Trophoblast cell (in vitro differentiated cells and primary cell): ENCODE data around the gene NDST4.

ENCODE experiments used
- DNase-seq, 2 donors: peaks; one replicate each; pipeline ENCODE4 v3.0.0-alpha.2; 2016
- H2AFZ ChIP-seq: 2 replicates; pipeline ENCODE4 v1.6.1; 2013; ENCODE audit warnings: low read length, moderate library complexity, mild to moderate bottlenecking; ENCODE audit not compliant: insufficient read depth, poor library complexity
- H2AK5ac ChIP-seq: 2 replicates; pipeline ENCODE4 v1.6.1; 2013; ENCODE audit warnings: mild to moderate bottlenecking, low read length
- H2BK120ac ChIP-seq: 2 replicates; pipeline ENCODE4 v1.6.1; 2013; ENCODE audit warnings: low read length, mild to moderate bottlenecking, moderate library complexity; ENCODE audit not compliant: insufficient read depth, poor library complexity
- H2BK12ac ChIP-seq: 2 replicates; pipeline ENCODE4 v1.6.1; 2013; ENCODE audit warnings: mild to moderate bottlenecking, low read length, moderate library complexity
- H2BK5ac ChIP-seq: 2 replicates; pipeline ENCODE4 v1.6.1; 2013; ENCODE audit warnings: low read length, low read depth, moderate library complexity, mild to moderate bottlenecking; ENCODE audit not compliant: poor library complexity
- H3K14ac ChIP-seq: 2 replicates; pipeline ENCODE4 v1.6.1; 2013; ENCODE audit warnings: mild to moderate bottlenecking, low read length
- H3K18ac ChIP-seq: 2 replicates; pipeline ENCODE4 v1.6.1; 2013; ENCODE audit warnings: mild to moderate bottlenecking, low read length
- H3K23ac ChIP-seq: 2 replicates; pipeline ENCODE4 v1.6.1; 2013; ENCODE audit warnings: low read length
- H3K27ac ChIP-seq: 2 replicates; pipeline ENCODE4 v1.5.1; 2013; ENCODE audit warnings: low read depth, mild to moderate bottlenecking, inconsistent platforms, low read length, moderate library complexity
- H3K27me3 ChIP-seq: 2 replicates; pipeline ENCODE4 v1.6.1; 2013; ENCODE audit warnings: inconsistent platforms, mild to moderate bottlenecking, low read length, moderate library complexity; ENCODE audit not compliant: insufficient read depth
- H3K36me3 ChIP-seq, 2 experiments: 1 replicate in 1 of 2; 2 replicates in 1 of 2; pipeline ENCODE4 v1.6.1; 2013; ENCODE audit warnings: low read length in 2 of 2, mild to moderate bottlenecking in 2 of 2, moderate library complexity in 1 of 2; ENCODE audit not compliant: insufficient read depth in 2 of 2, control insufficient read depth in 1 of 2
- H3K4ac ChIP-seq: 2 replicates; pipeline ENCODE4 v1.6.1; 2013; ENCODE audit warnings: low read depth, mild to moderate bottlenecking, low read length, moderate library complexity
- H3K4me1 ChIP-seq, 2 experiments: 1 replicate in 1 of 2; 2 replicates in 1 of 2; pipeline ENCODE4 v1.6.1; 2013; ENCODE audit warnings: low read length in 2 of 2, mild to moderate bottlenecking in 2 of 2, moderate library complexity in 1 of 2; ENCODE audit not compliant: insufficient read depth in 2 of 2, control insufficient read depth in 1 of 2
- H3K4me2 ChIP-seq: 2 replicates; pipeline ENCODE4 v1.6.1; 2013; ENCODE audit warnings: inconsistent platforms, mild to moderate bottlenecking, low read length, moderate library complexity
- H3K4me3 ChIP-seq: 2 replicates; pipeline ENCODE4 v1.5.1; 2013; ENCODE audit warnings: mild to moderate bottlenecking, low read depth, low read length, inconsistent platforms
- H3K79me1 ChIP-seq: one replicate; pipeline ENCODE4 v1.6.1; 2013; ENCODE audit warnings: low read length
- H3K79me2 ChIP-seq: 2 replicates; pipeline ENCODE4 v1.6.1; 2013; ENCODE audit warnings: low read length, mild to moderate bottlenecking; ENCODE audit not compliant: control insufficient read depth, insufficient read depth, poor library complexity
- H3K9ac ChIP-seq: 2 replicates; pipeline ENCODE4 v1.6.1; 2013; ENCODE audit warnings: mild to moderate bottlenecking, low read length
- H3K9me3 ChIP-seq: 2 replicates; pipeline ENCODE4 v1.6.1; 2013; ENCODE audit warnings: low read depth, mild to moderate bottlenecking, control low read depth, inconsistent platforms, low read length; ENCODE audit not compliant: insufficient read depth
- H4K12ac ChIP-seq: 2 replicates; pipeline ENCODE4 v1.6.1; 2013; ENCODE audit warnings: low read depth, mild to moderate bottlenecking, low read length, moderate library complexity
- H4K8ac ChIP-seq: 2 replicates; pipeline ENCODE4 v1.6.1; 2013; ENCODE audit warnings: low read depth, mild to moderate bottlenecking, low read length, moderate library complexity
- H4K91ac ChIP-seq: one replicate; pipeline ENCODE4 v1.6.1; 2013; ENCODE audit warnings: low read depth, mild to moderate bottlenecking, low read length, moderate library complexity
- WGBS: extraction: QIAGEN DNeasy Blood & Tissue Kit; methylation state at CpG from one replicate; pipeline ENCODE4 v1.1.7; 2013; ENCODE audit warnings: missing lambda C conversion rate; ENCODE audit not compliant: insufficient read length, insufficient coverage; ENCODE audit errors: extremely low coverage; 5-methylcytosine and 5-hydroxymethylcytosine counted together

NDST4 gene

GRCh38 chr4:115058533-115058932, 54.9 kb downstream of the NDST4 start:
- no peak overlapping the region for H4K12ac ChIP-seq

GRCh38 chr4:115054836-115055235, 58.6 kb downstream of the NDST4 start:
- H3K23ac ChIP-seq, result no peak overlapping the region
- H2BK5ac ChIP-seq, result no peak overlapping the region
- no peak overlapping the region for H2BK12ac ChIP-seq
- H3K4ac ChIP-seq, result no peak overlapping the region
- no peaks in the 10 kb centered on the region for H3K36me3 ChIP-seq
- no peak overlapping the region for H3K18ac ChIP-seq
- H4K91ac ChIP-seq, result no peak overlapping the region
- no peaks in the 10 kb centered on the region for H3K4me1 ChIP-seq
- H2AK5ac ChIP-seq, result no peak overlapping the region
- H3K9me3 ChIP-seq, result no peaks in the 10 kb centered on the region
- no peak overlapping the region for H3K4me3 ChIP-seq
- no CpG with 5 or more reads among the region's 4 CpGs for WGBS
- H3K79me2 ChIP-seq, result no peaks in the 10 kb centered on the region
- DNase-seq, result no peak
- H3K79me1 ChIP-seq, result no peaks in the 10 kb centered on the region
- H2AFZ ChIP-seq, result no peak overlapping the region
- no peak overlapping the region for H3K9ac ChIP-seq
- no peak overlapping the region for H4K8ac ChIP-seq
- H3K27ac ChIP-seq, result no peak overlapping the region
- no peak overlapping the region for H4K12ac ChIP-seq
- H3K14ac ChIP-seq, result no peak overlapping the region
- H3K4me2 ChIP-seq, result no peak overlapping the region
- no peaks in the 10 kb centered on the region for H3K27me3 ChIP-seq
- no peak overlapping the region for H2BK120ac ChIP-seq

More at GRCh38 chr4:115058533-115058932, 54.9 kb downstream of the NDST4 start:
- Histone ChIP-seq H3K9ac (no peak overlapping the region), H2BK120ac (no peak overlapping the region), H3K79me1 (no peaks in the 10 kb centered on the region), H3K4me3 (no peak overlapping the region), H3K14ac (no peak overlapping the region), H3K4me1 (no peaks in the 10 kb centered on the region), H3K27ac (no peak overlapping the region), H2BK12ac (no peak overlapping the region), H2AFZ (no peak overlapping the region), H3K36me3 (no peaks in the 10 kb centered on the region), H3K18ac (no peak overlapping the region), H3K4me2 (no peak overlapping the region), H4K8ac (no peak overlapping the region), H3K79me2 (no peaks in the 10 kb centered on the region), H3K4ac (no peak overlapping the region), H2BK5ac (no peak overlapping the region), H4K91ac (no peak overlapping the region), H3K27me3 (no peaks in the 10 kb centered on the region), H3K9me3 (no peaks in the 10 kb centered on the region), H2AK5ac (no peak overlapping the region), H3K23ac (no peak overlapping the region)
- no peak for DNase-seq
- no CpG with 5 or more reads among the region's 1 CpG for WGBS

GRCh38 chr4:115053313-115053712, 60.1 kb downstream of the NDST4 start:
- no peak overlapping the region for H3K18ac ChIP-seq
- H3K4me2 ChIP-seq, result no peak overlapping the region
- no peaks in the 10 kb centered on the region for H3K4me1 ChIP-seq
- no peaks in the 10 kb centered on the region for H3K27me3 ChIP-seq
- H3K79me2 ChIP-seq, result no peaks in the 10 kb centered on the region
- DNase-seq, result peak in 1 of 2 donors; percentile 41
- no peak overlapping the region for H3K9ac ChIP-seq
- no peak overlapping the region for H2BK120ac ChIP-seq
- no peak overlapping the region for H3K27ac ChIP-seq
- H3K4me3 ChIP-seq, result no peak overlapping the region
- no peak overlapping the region for H2AFZ ChIP-seq
- H4K12ac ChIP-seq, result no peak overlapping the region
- no peak overlapping the region for H2AK5ac ChIP-seq
- no peak overlapping the region for H3K4ac ChIP-seq
- no peak overlapping the region for H3K23ac ChIP-seq
- H3K9me3 ChIP-seq, result no peaks in the 10 kb centered on the region
- no peak overlapping the region for H4K91ac ChIP-seq
- no peak overlapping the region for H4K8ac ChIP-seq
- H2BK12ac ChIP-seq, result no peak overlapping the region
- no peaks in the 10 kb centered on the region for H3K79me1 ChIP-seq
- H3K36me3 ChIP-seq, result no peaks in the 10 kb centered on the region
- no CpG with 5 or more reads among the region's 1 CpG for WGBS
- no peak overlapping the region for H3K14ac ChIP-seq
- H2BK5ac ChIP-seq, result no peak overlapping the region

GRCh38 chr4:115042496-115042895, 70.9 kb downstream of the NDST4 start:
- Histone ChIP-seq H3K4me3 (no peak overlapping the region), H3K18ac (no peak overlapping the region), H3K23ac (no peak overlapping the region), H4K12ac (no peak overlapping the region), H2BK12ac (no peak overlapping the region), H3K27me3 (no peaks in the 10 kb centered on the region), H4K8ac (no peak overlapping the region), H3K4ac (no peak overlapping the region), H2BK5ac (no peak overlapping the region), H2BK120ac (no peak overlapping the region), H2AK5ac (no peak overlapping the region), H3K14ac (no peak overlapping the region), H2AFZ (no peak overlapping the region), H3K79me1 (no peaks in the 10 kb centered on the region), H3K36me3 (no peaks in the 10 kb centered on the region), H3K79me2 (no peaks in the 10 kb centered on the region), H3K9ac (no peak overlapping the region), H3K4me1 (no peaks in the 10 kb centered on the region), H3K9me3 (no peaks in the 10 kb centered on the region), H3K27ac (no peak overlapping the region), H4K91ac (no peak overlapping the region), H3K4me2 (no peak overlapping the region)
- DNase-seq, result peak in 1 of 2 donors; percentile 21
- no CpG with 5 or more reads among the region's 3 CpGs for WGBS
